ENCODE results near the gene PRKAR1B. TPM values are rescaled to one million over a fixed set of nuclear protein-coding genes. Genes with fewer than 3 reads are reported as not detected.

PRKAR1B gene
- total RNA-seq, 1 experiment from 2014 or later = 43.3 TPM

DNA sequence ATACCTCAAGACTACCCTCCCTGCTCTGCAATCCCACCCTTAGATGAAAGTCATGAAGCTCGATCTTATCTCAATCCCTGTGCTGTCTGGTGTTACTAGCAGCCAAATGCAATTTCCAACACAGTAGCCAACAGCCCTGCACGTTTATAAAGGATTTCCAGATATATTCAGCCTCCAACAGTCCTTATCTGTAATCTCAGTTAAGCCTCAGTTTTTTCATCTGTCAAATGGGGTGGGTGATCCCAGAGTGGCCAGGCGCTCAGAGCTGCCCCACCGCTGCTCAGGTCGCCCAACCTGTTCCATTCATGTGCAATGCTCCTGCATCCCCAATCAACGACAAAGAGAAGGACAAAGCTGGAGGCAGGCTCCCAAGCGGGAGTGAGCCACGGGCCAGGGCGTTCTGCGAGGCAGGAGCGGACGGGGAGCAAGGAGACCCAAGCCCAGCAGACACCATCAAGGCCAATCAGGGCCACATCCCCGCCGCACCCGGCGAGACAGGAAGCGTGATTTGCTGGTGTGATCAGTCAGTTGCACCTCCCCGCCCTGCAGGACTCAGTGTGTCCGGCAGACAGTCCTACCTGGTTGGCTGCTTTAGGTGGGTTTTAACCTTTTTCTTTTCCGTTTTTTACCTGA lies 227.1 kb downstream of the PRKAR1B start:
- Histone ChIP-seq H4K5ac (ENCODE audit: insufficient read length, low read depth, low read length) (no peak overlapping the region), H3T11ph (ENCODE audit: low read length) (no peak overlapping the region), H2AFZ (ENCODE audit: low read length) (no peak overlapping the region), H2BK120ac (ENCODE audit: low read depth, low read length, poor library complexity, severe bottlenecking) (no peak overlapping the region), H3K23ac (ENCODE audit: insufficient read length, low read depth, low read length) (no peak overlapping the region), H3K23me2 (ENCODE audit: insufficient read length, low read depth, low read length, poor library complexity, severe bottlenecking) (no peaks in the 10 kb centered on the region), H2BK5ac (ENCODE audit: insufficient read length, low read length) (no peak overlapping the region), H3K4me1 (ENCODE audit: insufficient read depth, low read length) (no peaks in the 10 kb centered on the region), H2BK15ac (ENCODE audit: low read depth, low read length) (no peak overlapping the region), H4K91ac (ENCODE audit: insufficient read length, low read depth, low read length) (no peak overlapping the region), H3K9ac (ENCODE audit: extremely low read depth, insufficient read length, low read length) (no peak overlapping the region), H2BK12ac (ENCODE audit: insufficient read length, low read depth, low read length) (no peak overlapping the region), H3K79me2 (ENCODE audit: insufficient read depth, low read length) (no peaks in the 10 kb centered on the region), H3K27me3 (ENCODE audit: insufficient read depth, low read length) (no peaks in the 10 kb centered on the region), H3K9me3 (ENCODE audit: control insufficient read depth, low read depth, low read length) (no peaks in the 10 kb centered on the region), H2BK20ac (ENCODE audit: low read depth, low read length, poor library complexity, severe bottlenecking) (no peak overlapping the region), H3K79me1 (ENCODE audit: insufficient read depth, low read depth, low read length, poor library complexity, severe bottlenecking) (no peaks in the 10 kb centered on the region), H3K56ac (ENCODE audit: insufficient read length, low read depth, low read length) (no peak overlapping the region), H4K8ac (replicated peaks; ENCODE audit: insufficient read length, low read depth, low read length) (no peak overlapping the region), H3K4me2 (ENCODE audit: insufficient read depth, insufficient read length, low read length) (no peak overlapping the region), H3K27ac (ENCODE audit: insufficient read length, low read depth, low read length) (no peak overlapping the region), H4K20me1 (ENCODE audit: control insufficient read depth, insufficient read depth, insufficient read length) (no peaks in the 10 kb centered on the region), H3K4ac (ENCODE audit: low read depth, low read length) (no peak overlapping the region), H3K14ac (ENCODE audit: insufficient read depth, low read length) (no peak overlapping the region), H3K18ac (ENCODE audit: insufficient read length, low read depth, low read length) (no peak overlapping the region), H2AK5ac (ENCODE audit: insufficient read length, low read length) (no peak overlapping the region)
- no peak for DNase-seq
- Mint-ChIP-seq H3K27ac (no peak overlapping the region), H3K27me3 (ENCODE audit: low read depth) (no peaks in the 10 kb centered on the region), H3K36me3 (ENCODE audit: insufficient read depth in 1 of 3, low read depth in 3 of 3) (peaks cover 39 to 51% (median 41%) of the 10 kb centered on the region in 3 experiments), H3K4me1 (peaks cover 3 to 13% of the 10 kb centered on the region in 2 experiments; a peak in 3 of 4 replicates), H3K4me3 (no peak overlapping the region), H3K9me3 (no peaks in the 10 kb centered on the region; a peak in 1 of 5 replicates)
- no CpG with 5 or more reads among the region's 20 CpGs for WGBS (ENCODE audit: extremely low coverage, insufficient read length, low lambda C conversion rate)
- TF ChIP-seq, protein P1, sequence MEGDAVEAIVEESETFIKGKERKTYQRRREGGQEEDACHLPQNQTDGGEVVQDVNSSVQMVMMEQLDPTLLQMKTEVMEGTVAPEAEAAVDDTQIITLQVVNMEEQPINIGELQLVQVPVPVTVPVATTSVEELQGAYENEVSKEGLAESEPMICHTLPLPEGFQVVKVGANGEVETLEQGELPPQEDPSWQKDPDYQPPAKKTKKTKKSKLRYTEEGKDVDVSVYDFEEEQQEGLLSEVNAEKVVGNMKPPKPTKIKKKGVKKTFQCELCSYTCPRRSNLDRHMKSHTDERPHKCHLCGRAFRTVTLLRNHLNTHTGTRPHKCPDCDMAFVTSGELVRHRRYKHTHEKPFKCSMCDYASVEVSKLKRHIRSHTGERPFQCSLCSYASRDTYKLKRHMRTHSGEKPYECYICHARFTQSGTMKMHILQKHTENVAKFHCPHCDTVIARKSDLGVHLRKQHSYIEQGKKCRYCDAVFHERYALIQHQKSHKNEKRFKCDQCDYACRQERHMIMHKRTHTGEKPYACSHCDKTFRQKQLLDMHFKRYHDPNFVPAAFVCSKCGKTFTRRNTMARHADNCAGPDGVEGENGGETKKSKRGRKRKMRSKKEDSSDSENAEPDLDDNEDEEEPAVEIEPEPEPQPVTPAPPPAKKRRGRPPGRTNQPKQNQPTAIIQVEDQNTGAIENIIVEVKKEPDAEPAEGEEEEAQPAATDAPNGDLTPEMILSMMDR (conservative IDR thresholded peaks at IDR 0.05) = no peak

Other genes starting within 250 kb of the PRKAR1B start
- 34.3 and 35.8 TPM in 2 replicates for gene PDGFA, start 207.4 kb downstream of the PRKAR1B start, total RNA-seq (2021)
- gene DNAAF5, start 582 bp downstream of the PRKAR1B start, total RNA-seq (2021) = 42.7 and 43.5 TPM in 2 replicates
- 105 and 118 TPM in 2 replicates for gene SUN1, start 105.2 kb upstream of the PRKAR1B start, total RNA-seq (2021)
- 70.2 and 75.1 TPM in 2 replicates for gene GET4, start 149.3 kb upstream of the PRKAR1B start, total RNA-seq (2021)
- gene ADAP1, start 227.4 kb upstream of the PRKAR1B start, total RNA-seq (2021) = 6.2 and 6.8 TPM in 2 replicates
- 10.2 and 12.3 TPM in 2 replicates for gene COX19, start 248.3 kb upstream of the PRKAR1B start, total RNA-seq (2021)